Thyroid gland (tissue), 4 donors: ENCODE results near the gene KAZN.

Experiments used
- POLR2A ChIP-seq, 2 donors: fragments of 450-650 bp; IDR thresholded peaks; one replicate each; pipeline ENCODE4 v1.6.1; 2017; ENCODE audit warnings: antibody characterized with exemption in 2 of 2, mild to moderate bottlenecking in 2 of 2, moderate library complexity in 1 of 2
- TF ChIP-seq, protein P1 (sequence below), 6 experiments: fragments of 200-600 bp in 3 of 6; fragments of 450-650 bp in 3 of 6; sonication (generic) in 3 of 6; IDR thresholded peaks; one replicate each; pipeline ENCODE4 v1.5.1; 2016 to 2019; ENCODE audit warnings: antibody characterized with exemption in 6 of 6, mild to moderate bottlenecking in 2 of 6, inconsistent platforms in 1 of 6, moderate library complexity in 1 of 6

DNA sequence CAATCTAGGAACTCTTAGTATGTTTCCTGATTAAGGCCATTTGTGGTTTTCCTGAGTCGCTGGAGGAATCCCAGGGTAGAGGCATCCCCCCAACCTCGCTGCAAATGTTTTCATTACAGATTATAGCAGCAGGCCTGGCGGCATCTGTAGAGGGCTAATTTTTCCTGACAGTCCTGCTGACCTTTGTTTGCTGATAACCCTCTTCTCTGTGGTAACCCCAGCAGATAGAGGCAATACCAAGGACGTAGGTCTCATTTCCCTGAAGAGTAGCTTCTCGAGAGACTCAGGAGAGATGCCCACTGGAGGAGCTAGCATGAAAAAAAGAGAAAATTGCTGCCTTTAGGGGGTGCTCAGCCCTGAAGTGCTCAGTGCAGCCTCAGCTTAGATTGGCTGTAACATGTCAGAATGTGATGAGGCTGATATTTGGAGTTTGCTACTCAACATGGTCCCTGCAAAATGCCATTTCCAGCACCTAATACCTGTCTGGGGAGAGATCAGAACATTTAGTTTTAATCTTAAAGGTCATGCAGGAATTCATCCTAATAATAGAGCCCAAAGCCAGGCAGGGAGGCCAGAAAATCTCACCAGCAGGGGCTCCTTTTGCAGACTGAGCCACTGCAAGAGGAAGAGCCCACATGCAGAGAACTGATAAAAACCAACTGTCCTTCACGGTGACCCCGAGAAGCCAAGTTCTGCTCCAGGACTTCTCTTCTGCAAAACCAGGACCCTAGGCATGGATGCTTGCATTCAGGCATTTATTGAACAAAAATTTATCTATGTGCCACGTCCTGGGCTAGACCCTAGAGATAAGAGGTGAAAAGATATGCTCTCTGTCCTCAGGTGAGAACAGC is 184.5 kb downstream of the KAZN start:
- TF ChIP-seq, protein P1, sequence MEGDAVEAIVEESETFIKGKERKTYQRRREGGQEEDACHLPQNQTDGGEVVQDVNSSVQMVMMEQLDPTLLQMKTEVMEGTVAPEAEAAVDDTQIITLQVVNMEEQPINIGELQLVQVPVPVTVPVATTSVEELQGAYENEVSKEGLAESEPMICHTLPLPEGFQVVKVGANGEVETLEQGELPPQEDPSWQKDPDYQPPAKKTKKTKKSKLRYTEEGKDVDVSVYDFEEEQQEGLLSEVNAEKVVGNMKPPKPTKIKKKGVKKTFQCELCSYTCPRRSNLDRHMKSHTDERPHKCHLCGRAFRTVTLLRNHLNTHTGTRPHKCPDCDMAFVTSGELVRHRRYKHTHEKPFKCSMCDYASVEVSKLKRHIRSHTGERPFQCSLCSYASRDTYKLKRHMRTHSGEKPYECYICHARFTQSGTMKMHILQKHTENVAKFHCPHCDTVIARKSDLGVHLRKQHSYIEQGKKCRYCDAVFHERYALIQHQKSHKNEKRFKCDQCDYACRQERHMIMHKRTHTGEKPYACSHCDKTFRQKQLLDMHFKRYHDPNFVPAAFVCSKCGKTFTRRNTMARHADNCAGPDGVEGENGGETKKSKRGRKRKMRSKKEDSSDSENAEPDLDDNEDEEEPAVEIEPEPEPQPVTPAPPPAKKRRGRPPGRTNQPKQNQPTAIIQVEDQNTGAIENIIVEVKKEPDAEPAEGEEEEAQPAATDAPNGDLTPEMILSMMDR (IDR thresholded peaks at IDR 0.05), result no peak
- TF ChIP-seq POLR2A (IDR thresholded peaks at IDR 0.05), result no peak
